DND-41 (cell line): Measurements from ENCODE around the gene ECPAS.

Experiments
- EZH2 ChIP-seq: IDR thresholded peaks from 3 replicates; pipeline ENCODE4 v1.6.1; 2012; ENCODE audit warnings: borderline replicate concordance, low read depth, mild to moderate bottlenecking, moderate library complexity, low read length, inconsistent platforms; ENCODE audit not compliant: severe bottlenecking
- TF ChIP-seq, protein P1 (sequence below): IDR thresholded peaks from 2 replicates; pipeline ENCODE4 v1.5.1; 2012; ENCODE audit warnings: borderline replicate concordance, low read length, moderate library complexity, mild to moderate bottlenecking; ENCODE audit not compliant: poor library complexity, severe bottlenecking; ENCODE audit errors: extremely low read depth

DNA sequence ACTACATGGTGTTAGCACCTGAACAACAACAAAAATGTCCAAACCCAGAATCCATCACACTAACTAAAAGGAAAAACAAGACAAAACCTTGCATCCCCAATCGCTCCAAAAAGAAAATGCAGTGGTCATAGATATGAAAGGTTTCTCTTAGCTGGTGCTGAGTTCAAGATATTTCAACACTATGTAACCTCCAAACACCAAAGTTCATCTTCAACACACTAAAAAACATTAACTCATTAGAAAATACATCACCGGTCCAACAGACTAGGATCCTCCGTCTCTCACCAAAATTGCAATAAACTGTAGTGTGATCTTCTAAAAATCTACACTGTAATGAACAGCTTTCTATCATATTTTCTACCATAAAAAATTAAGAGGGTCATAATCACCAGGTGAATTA is 60.8 kb downstream of the ECPAS start:
- no peak for TF ChIP-seq EZH2
- TF ChIP-seq, protein P1, sequence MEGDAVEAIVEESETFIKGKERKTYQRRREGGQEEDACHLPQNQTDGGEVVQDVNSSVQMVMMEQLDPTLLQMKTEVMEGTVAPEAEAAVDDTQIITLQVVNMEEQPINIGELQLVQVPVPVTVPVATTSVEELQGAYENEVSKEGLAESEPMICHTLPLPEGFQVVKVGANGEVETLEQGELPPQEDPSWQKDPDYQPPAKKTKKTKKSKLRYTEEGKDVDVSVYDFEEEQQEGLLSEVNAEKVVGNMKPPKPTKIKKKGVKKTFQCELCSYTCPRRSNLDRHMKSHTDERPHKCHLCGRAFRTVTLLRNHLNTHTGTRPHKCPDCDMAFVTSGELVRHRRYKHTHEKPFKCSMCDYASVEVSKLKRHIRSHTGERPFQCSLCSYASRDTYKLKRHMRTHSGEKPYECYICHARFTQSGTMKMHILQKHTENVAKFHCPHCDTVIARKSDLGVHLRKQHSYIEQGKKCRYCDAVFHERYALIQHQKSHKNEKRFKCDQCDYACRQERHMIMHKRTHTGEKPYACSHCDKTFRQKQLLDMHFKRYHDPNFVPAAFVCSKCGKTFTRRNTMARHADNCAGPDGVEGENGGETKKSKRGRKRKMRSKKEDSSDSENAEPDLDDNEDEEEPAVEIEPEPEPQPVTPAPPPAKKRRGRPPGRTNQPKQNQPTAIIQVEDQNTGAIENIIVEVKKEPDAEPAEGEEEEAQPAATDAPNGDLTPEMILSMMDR = no peak
